ENCODE measurements around the gene MOCS1.

Gene MOCS1

GRCh38 chr6:39892490-39893129, 41.7 kb downstream of the MOCS1 start:
- no peak overlapping the region for H3K27ac ChIP-seq (ENCODE audit: low read depth, low read length)
- H3K27me3 ChIP-seq (ENCODE audit: control insufficient read depth, insufficient read depth, low read length): no peaks in the 10 kb centered on the region
- H3K36me3 ChIP-seq (ENCODE audit: control insufficient read depth, insufficient read depth, low read length): no peaks in the 10 kb centered on the region
- H3K9ac ChIP-seq (ENCODE audit: low read depth, low read length): no peak overlapping the region
- H3K9me3 ChIP-seq (ENCODE audit: control insufficient read depth, insufficient read depth, low read length): no peaks in the 10 kb centered on the region
- no peak overlapping the region for H3K4me3 ChIP-seq (ENCODE audit: low read depth, low read length)
- peaks cover 8% of the 10 kb centered on the region for H3K4me1 ChIP-seq (ENCODE audit: control insufficient read depth, insufficient read depth, low read length)

GRCh38 chr6:39891976-39892375, 42.3 kb downstream of the MOCS1 start:
- H3K4me1 ChIP-seq (ENCODE audit: control insufficient read depth, insufficient read depth, low read length): peaks cover 9% of the 10 kb centered on the region; the same call in 1 of the 2 replicates
- no peaks in the 10 kb centered on the region for H3K9me3 ChIP-seq (ENCODE audit: control insufficient read depth, insufficient read depth, low read length)
- no peak overlapping the region for H3K9ac ChIP-seq (ENCODE audit: low read depth, low read length)
- H3K27ac ChIP-seq (ENCODE audit: low read depth, low read length): no peak overlapping the region
- no peaks in the 10 kb centered on the region for H3K36me3 ChIP-seq (ENCODE audit: control insufficient read depth, insufficient read depth, low read length)
- H3K4me3 ChIP-seq (ENCODE audit: low read depth, low read length): no peak overlapping the region
- no peaks in the 10 kb centered on the region for H3K27me3 ChIP-seq (ENCODE audit: control insufficient read depth, insufficient read depth, low read length)

GRCh38 chr6:39891353-39891752, 42.9 kb downstream of the MOCS1 start:
- no peaks in the 10 kb centered on the region for H3K27me3 ChIP-seq (ENCODE audit: control insufficient read depth, insufficient read depth, low read length)
- H3K4me1 ChIP-seq (ENCODE audit: control insufficient read depth, insufficient read depth, low read length): peaks cover 9% of the 10 kb centered on the region; the same call in 1 of the 2 replicates
- no peak overlapping the region for H3K27ac ChIP-seq (ENCODE audit: low read depth, low read length)
- H3K36me3 ChIP-seq (ENCODE audit: control insufficient read depth, insufficient read depth, low read length): no peaks in the 10 kb centered on the region
- no peak overlapping the region for H3K9ac ChIP-seq (ENCODE audit: low read depth, low read length)
- H3K4me3 ChIP-seq (ENCODE audit: low read depth, low read length): no peak overlapping the region
- no peaks in the 10 kb centered on the region for H3K9me3 ChIP-seq (ENCODE audit: control insufficient read depth, insufficient read depth, low read length)

GRCh38 chr6:39889229-39889628, 45.0 kb downstream of the MOCS1 start:
- Histone ChIP-seq H3K9me3 (ENCODE audit: control insufficient read depth, insufficient read depth, low read length) (no peaks in the 10 kb centered on the region), H3K9ac (ENCODE audit: low read depth, low read length) (no peak overlapping the region), H3K4me3 (ENCODE audit: low read depth, low read length) (no peak overlapping the region), H3K4me1 (ENCODE audit: control insufficient read depth, insufficient read depth, low read length) (peaks cover 9% of the 10 kb centered on the region; the same call in 1 of the 2 replicates), H3K36me3 (ENCODE audit: control insufficient read depth, insufficient read depth, low read length) (no peaks in the 10 kb centered on the region), H3K27me3 (ENCODE audit: control insufficient read depth, insufficient read depth, low read length) (no peaks in the 10 kb centered on the region), H3K27ac (ENCODE audit: low read depth, low read length) (no peak overlapping the region)

- Histone ChIP-seq H3K4me3 (ENCODE audit: low read depth, low read length) (no peak overlapping the region), H3K9me3 (ENCODE audit: control insufficient read depth, insufficient read depth, low read length) (no peaks in the 10 kb centered on the region), H3K9ac (ENCODE audit: low read depth, low read length) (no peak overlapping the region), H3K27me3 (ENCODE audit: control insufficient read depth, insufficient read depth, low read length) (no peaks in the 10 kb centered on the region), H3K36me3 (ENCODE audit: control insufficient read depth, insufficient read depth, low read length) (no peaks in the 10 kb centered on the region), H3K27ac (ENCODE audit: low read depth, low read length) (peak overlapping the region; percentile 55), H3K4me1 (ENCODE audit: control insufficient read depth, insufficient read depth, low read length) (peaks cover 9% of the 10 kb centered on the region; the same call in 1 of the 2 replicates)
Measured at GRCh38 chr6:39887692-39888450, 46.4 kb downstream of the MOCS1 start.

GRCh38 chr6:39886871-39887270, 47.4 kb downstream of the MOCS1 start:
- Histone ChIP-seq H3K27ac (ENCODE audit: low read depth, low read length) (no peak overlapping the region), H3K4me3 (ENCODE audit: low read depth, low read length) (no peak overlapping the region), H3K9me3 (ENCODE audit: control insufficient read depth, insufficient read depth, low read length) (no peaks in the 10 kb centered on the region), H3K36me3 (ENCODE audit: control insufficient read depth, insufficient read depth, low read length) (no peaks in the 10 kb centered on the region), H3K27me3 (ENCODE audit: control insufficient read depth, insufficient read depth, low read length) (no peaks in the 10 kb centered on the region), H3K9ac (ENCODE audit: low read depth, low read length) (no peak overlapping the region), H3K4me1 (ENCODE audit: control insufficient read depth, insufficient read depth, low read length) (peaks cover 9% of the 10 kb centered on the region; the same call in 1 of the 2 replicates)

GRCh38 chr6:39885691-39886090, 48.6 kb downstream of the MOCS1 start:
- Histone ChIP-seq H3K27ac (ENCODE audit: low read depth, low read length) (no peak overlapping the region), H3K36me3 (ENCODE audit: control insufficient read depth, insufficient read depth, low read length) (no peaks in the 10 kb centered on the region), H3K27me3 (ENCODE audit: control insufficient read depth, insufficient read depth, low read length) (no peaks in the 10 kb centered on the region), H3K9ac (ENCODE audit: low read depth, low read length) (no peak overlapping the region), H3K4me3 (ENCODE audit: low read depth, low read length) (no peak overlapping the region), H3K9me3 (ENCODE audit: control insufficient read depth, insufficient read depth, low read length) (no peaks in the 10 kb centered on the region), H3K4me1 (ENCODE audit: control insufficient read depth, insufficient read depth, low read length) (peaks cover 9% of the 10 kb centered on the region; the same call in 1 of the 2 replicates)

GRCh38 chr6:39884696-39885095, 49.6 kb downstream of the MOCS1 start:
- no peaks in the 10 kb centered on the region for H3K27me3 ChIP-seq (ENCODE audit: control insufficient read depth, insufficient read depth, low read length)
- no peak overlapping the region for H3K27ac ChIP-seq (ENCODE audit: low read depth, low read length)
- H3K4me3 ChIP-seq (ENCODE audit: low read depth, low read length): no peak overlapping the region

GRCh38 chr6:39882531-39882899, 51.7 kb downstream of the MOCS1 start:
- Histone ChIP-seq H3K9me3 (ENCODE audit: control insufficient read depth, insufficient read depth, low read length) (no peaks in the 10 kb centered on the region), H3K27me3 (ENCODE audit: control insufficient read depth, insufficient read depth, low read length) (no peaks in the 10 kb centered on the region), H3K9ac (ENCODE audit: low read depth, low read length) (no peak overlapping the region), H3K36me3 (ENCODE audit: control insufficient read depth, insufficient read depth, low read length) (no peaks in the 10 kb centered on the region), H3K4me1 (ENCODE audit: control insufficient read depth, insufficient read depth, low read length) (peaks cover 3% of the 10 kb centered on the region; the same call in 1 of the 2 replicates), H3K4me3 (ENCODE audit: low read depth, low read length) (no peak overlapping the region), H3K27ac (ENCODE audit: low read depth, low read length) (no peak overlapping the region)

More at GRCh38 chr6:39884696-39885095, 49.6 kb downstream of the MOCS1 start:
- no peak overlapping the region for H3K9ac ChIP-seq (ENCODE audit: low read depth, low read length)
- H3K36me3 ChIP-seq (ENCODE audit: control insufficient read depth, insufficient read depth, low read length): no peaks in the 10 kb centered on the region
- no peaks in the 10 kb centered on the region for H3K9me3 ChIP-seq (ENCODE audit: control insufficient read depth, insufficient read depth, low read length)
- H3K4me1 ChIP-seq (ENCODE audit: control insufficient read depth, insufficient read depth, low read length): peaks cover 9% of the 10 kb centered on the region; the same call in 1 of the 2 replicates

GRCh38 chr6:39881851-39882530, 52.3 kb downstream of the MOCS1 start:
- Histone ChIP-seq H3K9me3 (ENCODE audit: control insufficient read depth, insufficient read depth, low read length) (no peaks in the 10 kb centered on the region), H3K4me3 (ENCODE audit: low read depth, low read length) (no peak overlapping the region), H3K36me3 (ENCODE audit: control insufficient read depth, insufficient read depth, low read length) (no peaks in the 10 kb centered on the region), H3K27me3 (ENCODE audit: control insufficient read depth, insufficient read depth, low read length) (no peaks in the 10 kb centered on the region), H3K9ac (ENCODE audit: low read depth, low read length) (no peak overlapping the region), H3K4me1 (ENCODE audit: control insufficient read depth, insufficient read depth, low read length) (no peaks in the 10 kb centered on the region), H3K27ac (ENCODE audit: low read depth, low read length) (no peak overlapping the region)

- no peaks in the 10 kb centered on the region for H3K4me1 ChIP-seq (ENCODE audit: control insufficient read depth, insufficient read depth, low read length)
Measured at GRCh38 chr6:39880594-39880993, 53.7 kb downstream of the MOCS1 start.

More at GRCh38 chr6:39880594-39880993, 53.7 kb downstream of the MOCS1 start:
- Histone ChIP-seq H3K4me3 (ENCODE audit: low read depth, low read length) (no peak overlapping the region), H3K27ac (ENCODE audit: low read depth, low read length) (no peak overlapping the region), H3K27me3 (ENCODE audit: control insufficient read depth, insufficient read depth, low read length) (no peaks in the 10 kb centered on the region), H3K9me3 (ENCODE audit: control insufficient read depth, insufficient read depth, low read length) (no peaks in the 10 kb centered on the region), H3K36me3 (ENCODE audit: control insufficient read depth, insufficient read depth, low read length) (no peaks in the 10 kb centered on the region), H3K9ac (ENCODE audit: low read depth, low read length) (no peak overlapping the region)

All from HUES48 (cell line).